Hematopoietic multipotent progenitor cell treated with erythropoietin and hydrocortisone succinate and interleukin-3 and kit ligand, for 8 days (in vitro differentiated cells): ENCODE results near the gene ZNF488.

Experiments used
- DNase-seq: peaks from one replicate; pipeline ENCODE4 v3.0.0-alpha.2; 2015

The ZNF488 gene

DNA sequence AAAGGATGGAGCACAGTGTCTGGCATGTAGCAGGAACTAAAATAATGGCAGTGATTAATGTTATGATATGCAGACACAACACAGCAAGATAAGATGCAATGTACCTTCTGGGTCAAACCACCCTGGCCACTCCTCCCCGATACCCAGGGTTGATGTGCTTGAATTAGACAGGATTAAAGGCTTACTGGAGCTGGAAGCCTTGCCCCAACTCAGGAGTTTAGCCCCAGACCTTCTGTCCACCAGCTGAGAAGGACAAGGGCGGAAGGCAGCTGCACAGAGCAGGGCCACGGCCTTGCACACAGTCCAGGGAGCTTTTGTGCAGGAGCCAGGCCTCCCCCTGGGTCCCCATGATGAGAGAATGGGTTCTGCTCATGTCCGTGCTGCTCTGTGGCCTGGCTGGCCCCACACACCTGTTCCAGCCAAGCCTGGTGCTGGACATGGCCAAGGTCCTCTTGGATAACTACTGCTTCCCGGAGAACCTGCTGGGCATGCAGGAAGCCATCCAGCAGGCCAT lies 35.9 kb downstream of the ZNF488 start, which contains the start of gene RBP3:
TSS of gene RBP3 (plus strand) at position 226 of the 514 bp plus-strand sequence. CDS start at position 348, 122 bp downstream.
- DNase-seq = no peak

DNA sequence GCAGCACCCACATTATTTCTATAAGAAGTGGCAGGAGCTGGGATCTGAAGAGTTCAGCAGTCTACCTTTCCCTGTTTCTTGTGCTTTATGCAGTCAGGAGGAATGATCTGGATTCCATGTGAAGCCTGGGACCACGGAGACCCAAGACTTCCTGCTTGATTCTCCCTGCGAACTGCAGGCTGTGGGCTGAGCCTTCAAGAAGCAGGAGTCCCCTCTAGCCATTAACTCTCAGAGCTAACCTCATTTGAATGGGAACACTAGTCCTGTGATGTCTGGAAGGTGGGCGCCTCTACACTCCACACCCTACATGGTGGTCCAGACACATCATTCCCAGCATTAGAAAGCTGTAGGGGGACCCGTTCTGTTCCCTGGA lies 36.8 kb downstream of the ZNF488 start:
- no peak for DNase-seq

DNA sequence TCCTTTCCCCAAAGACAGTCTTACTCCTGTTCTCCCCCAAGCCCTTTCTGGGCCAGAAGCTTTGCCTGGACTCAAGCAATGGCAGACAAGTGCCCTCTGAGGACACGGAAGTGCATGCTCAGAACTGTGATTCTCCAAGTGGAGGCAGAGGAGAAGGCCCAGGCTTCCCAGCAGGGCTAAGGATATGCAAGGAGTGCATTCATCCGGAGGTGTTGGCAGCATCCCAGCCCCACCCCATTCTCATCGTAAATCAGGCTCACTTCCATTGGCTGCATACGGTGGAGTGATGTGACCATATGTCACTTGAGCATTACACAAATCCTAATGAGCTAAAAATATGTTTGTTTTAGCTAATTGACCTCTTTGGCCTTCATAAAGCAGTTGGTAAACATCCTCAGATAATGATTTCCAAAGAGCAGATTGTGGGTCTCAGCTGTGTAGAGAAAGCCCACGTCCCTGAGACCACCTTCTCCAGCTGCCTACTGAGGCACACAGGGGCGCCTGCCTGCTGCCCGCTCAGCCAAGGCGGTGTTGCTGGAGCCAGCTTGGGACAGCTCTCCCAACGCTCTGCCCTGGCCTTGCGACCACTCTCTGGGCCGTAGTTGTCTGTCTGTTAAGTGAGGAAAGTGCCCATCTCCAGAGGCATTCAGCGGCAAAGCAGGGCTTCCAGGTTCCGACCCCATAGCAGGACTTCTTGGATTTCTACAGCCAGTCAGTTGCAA lies 37.4 kb downstream of the ZNF488 start:
- no peak for DNase-seq

DNA sequence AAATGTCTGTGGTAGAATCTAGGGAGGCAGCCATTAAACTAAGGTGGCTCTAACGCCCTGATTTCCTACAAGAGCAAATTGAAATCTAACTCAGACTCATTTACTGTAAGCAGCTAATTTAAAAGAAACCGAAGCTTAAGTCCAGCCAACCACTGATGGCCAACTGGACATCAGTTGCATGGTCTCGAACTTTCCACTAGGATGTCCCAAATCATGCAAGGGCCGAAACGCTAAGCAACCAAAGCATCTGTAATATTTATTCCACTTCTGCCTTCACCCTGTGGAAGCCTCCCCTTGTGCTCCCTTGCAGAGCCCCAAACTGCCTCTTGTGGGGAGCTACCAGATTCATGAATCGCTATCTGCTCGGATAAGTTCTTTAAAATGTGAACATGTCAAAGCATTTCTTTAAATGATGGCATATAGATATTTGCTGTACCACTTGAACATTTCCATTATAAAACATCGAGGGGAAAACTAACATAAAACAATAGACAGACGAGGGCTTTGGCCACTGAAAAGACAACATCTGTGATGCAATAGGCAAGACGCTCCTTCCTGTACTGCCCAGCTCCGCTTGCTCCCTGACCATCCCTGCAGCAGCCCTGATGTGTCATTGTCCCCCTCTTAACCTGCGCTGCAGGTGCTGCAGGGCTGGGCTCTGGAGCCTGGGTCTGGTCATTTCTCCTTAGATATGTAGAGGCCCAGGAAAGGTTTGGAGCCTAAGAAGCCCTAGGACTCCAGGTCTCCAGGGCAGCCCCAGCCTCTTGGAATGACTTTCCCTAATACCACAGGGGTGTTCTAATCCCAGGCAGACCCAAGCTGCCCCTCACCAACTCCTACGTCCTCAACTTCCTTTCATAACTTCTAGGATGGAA lies 38.9 kb downstream of the ZNF488 start:
- DNase-seq = no peak

- peak; percentile 61 for DNase-seq
These were observed 43.4 kb downstream of the ZNF488 start for GRCh38 chr10:47340608-47341170.

GRCh38 chr10:47339759-47340607 lies 44.1 kb downstream of the ZNF488 start:
- no peak for DNase-seq

DNA sequence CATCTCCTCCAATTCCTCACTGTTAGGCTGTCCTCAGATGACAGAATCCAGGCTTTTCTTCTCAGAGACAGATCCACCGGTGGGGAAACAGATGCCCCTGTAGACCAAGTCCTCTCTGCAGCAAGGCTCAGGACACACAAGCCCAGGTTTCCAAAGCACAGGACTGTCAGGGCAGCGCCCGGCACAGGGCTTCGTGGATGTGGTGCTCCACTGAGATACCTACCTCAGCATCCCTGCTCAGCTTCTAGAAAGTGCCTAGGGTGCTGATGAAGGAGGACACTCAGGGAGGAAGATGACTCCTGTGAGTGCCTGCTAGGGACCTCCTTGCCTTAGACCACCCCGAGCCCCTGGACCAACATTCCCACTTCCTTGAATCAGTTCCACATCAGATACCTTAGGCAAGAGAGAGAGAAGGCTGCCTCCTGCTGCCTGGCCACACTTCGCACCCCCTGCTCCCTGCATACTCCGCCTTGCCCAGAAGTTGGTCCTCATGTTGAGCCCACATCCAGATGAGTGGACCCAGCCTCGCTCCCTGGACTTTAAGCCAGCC lies 44.8 kb downstream of the ZNF488 start:
- DNase-seq = no peak

- no peak for DNase-seq
These were observed 46.8 kb downstream of the ZNF488 start for GRCh38 chr10:47337310-47337709.

- DNase-seq = peak; percentile 84
These were observed 47.5 kb downstream of the ZNF488 start for GRCh38 chr10:47336387-47337134.

DNA sequence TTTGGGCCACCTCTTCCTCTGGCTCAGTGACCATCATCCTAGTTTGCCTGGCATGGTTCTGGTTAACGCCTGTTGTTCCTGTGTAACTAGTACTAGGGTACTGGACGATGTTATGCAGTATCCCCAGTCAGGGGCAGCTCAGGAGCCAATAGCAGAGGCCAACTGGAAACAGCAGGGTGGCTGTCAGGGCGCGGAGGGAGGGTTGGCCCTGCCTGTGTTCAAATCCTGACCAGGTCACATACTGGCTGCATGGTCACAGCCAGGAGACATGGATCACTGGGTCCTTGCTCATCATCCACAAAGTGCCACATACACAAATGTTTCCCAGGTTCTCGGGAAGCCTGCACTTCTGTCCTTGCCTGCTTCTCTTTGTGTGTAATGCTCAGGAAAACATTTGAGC lies 48.2 kb downstream of the ZNF488 start:
- no peak for DNase-seq

GRCh38 chr10:47334466-47335295 lies 49.4 kb downstream of the ZNF488 start:
- peak; percentile 20 for DNase-seq

- DNase-seq = no peak
These were observed 50.6 kb downstream of the ZNF488 start for GRCh38 chr10:47333532-47333931.

GRCh38 chr10:47332946-47333345 lies 51.1 kb downstream of the ZNF488 start:
- DNase-seq = no peak

- DNase-seq = no peak
These were observed 51.7 kb downstream of the ZNF488 start for GRCh38 chr10:47332371-47332770.

DNA sequence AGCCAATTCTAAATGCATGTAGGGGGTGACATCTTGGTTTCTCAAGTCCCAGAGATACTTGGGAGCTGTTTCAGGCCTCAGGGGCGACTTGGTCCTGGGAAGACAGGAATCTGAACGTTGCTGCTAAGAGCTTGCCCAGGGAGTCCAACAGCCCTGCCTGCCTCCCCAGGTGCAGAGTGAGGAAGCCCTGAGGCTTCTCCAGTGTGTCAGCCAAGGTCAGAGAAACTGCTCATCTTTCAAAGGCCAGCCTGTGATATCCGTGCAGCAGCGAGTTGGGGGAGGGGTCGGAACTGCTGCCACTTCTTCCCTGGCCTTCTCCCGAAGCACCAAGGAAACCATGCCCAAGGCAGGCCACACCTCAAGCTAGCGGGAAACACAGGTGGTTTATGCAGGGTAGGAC lies 52.1 kb downstream of the ZNF488 start:
- DNase-seq = no peak

GRCh38 chr10:47331491-47331890 lies 52.6 kb downstream of the ZNF488 start:
- no peak for DNase-seq

DNA sequence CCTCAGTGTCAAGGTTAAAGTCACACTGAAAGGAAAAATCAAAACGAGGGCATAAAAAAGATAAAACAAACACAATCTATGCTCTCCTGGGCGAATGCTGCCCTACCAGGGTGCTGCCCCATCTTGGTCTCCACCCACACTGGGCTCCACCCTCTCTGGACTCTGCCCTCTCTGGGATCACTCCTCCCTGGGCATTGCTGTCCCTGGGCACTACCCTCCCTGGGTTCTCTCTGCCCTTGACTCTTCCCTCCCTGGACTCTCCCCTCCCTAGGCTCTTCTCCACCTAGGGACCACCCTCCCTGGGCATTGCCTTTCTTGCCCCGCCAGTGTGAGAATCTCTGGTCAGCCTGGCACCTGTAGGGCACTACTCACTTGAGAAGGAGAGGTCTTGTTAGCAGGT lies 53.3 kb downstream of the ZNF488 start:
- no peak for DNase-seq

DNA sequence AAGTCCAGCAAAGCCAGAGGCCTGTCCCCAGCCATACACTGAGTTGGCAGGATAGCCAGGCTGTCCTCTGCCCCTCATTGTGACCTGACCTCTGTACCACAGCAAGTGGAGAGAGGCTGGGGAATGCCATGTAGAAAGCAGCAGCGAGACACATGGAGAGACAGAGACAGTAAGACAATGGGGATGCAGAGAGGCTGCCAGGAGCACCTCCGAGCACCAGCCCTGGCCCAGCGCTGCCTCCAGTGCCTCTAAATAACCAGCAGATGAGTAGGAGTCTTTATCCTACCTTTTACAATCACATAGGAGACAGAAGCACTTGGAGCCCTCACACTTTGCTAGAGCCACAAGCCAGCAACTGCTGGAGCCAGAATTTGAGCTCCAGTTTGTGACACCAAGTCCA lies 53.7 kb downstream of the ZNF488 start:
- no peak for DNase-seq

GRCh38 chr10:47329855-47330254 lies 54.2 kb downstream of the ZNF488 start:
- DNase-seq = no peak

DNA sequence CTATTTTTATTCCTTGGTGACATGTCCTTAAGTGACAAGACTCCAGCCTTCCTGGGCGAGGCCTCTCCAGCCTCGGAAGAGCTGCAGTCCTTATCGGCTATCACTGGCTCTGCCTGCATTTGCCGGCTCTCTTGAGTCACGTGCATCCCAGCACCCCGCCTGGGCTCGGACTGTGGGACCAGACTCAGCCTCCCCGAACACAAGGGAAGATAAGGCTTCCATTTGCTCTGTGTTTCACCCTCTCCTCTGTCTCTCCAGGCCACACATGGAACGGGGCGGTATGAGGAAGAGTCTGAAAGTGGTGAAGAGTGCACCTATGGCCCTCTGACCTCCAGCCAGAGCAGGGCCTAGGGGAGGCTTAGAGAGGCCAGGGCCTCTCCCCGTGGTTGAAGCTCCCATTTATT lies 57.2 kb downstream of the ZNF488 start:
- peak; percentile 42 for DNase-seq
